GM18868 (cell line): ENCODE data around the gene KLB.
"Not testable (repeated sequence)": the region's sequence is repeated elsewhere in the genome, so short reads cannot be mapped to it uniquely, and the experiment has no call there.

Experiments used
- ATAC-seq: cut with Tn5 transposase; IDR thresholded peaks from one replicate; pipeline ENCODE4 v1.9.1; 2021; ENCODE audit warnings: mild to moderate bottlenecking, moderate library complexity; ENCODE audit not compliant: unreplicated experiment

KLB gene

GRCh38 chr4:39406763-39407583 is at the start of gene KLB:
Gene KLB (plus strand): TSS chr4:39406930. CDS start chr4:39406950, 20 bp downstream.
- ATAC-seq = no peak

- ATAC-seq = no peak
These were observed 49.7 kb upstream of the KLB start for GRCh38 chr4:39357002-39357401.

- ATAC-seq = not testable (repeated sequence)
These were observed 46.1 kb upstream of the KLB start for GRCh38 chr4:39360611-39361010.

- ATAC-seq = no peak
These were observed 43.9 kb upstream of the KLB start for GRCh38 chr4:39362827-39363226.

GRCh38 chr4:39363773-39364393 is 42.8 kb upstream of the KLB start:
- ATAC-seq = no peak

- ATAC-seq = no peak
These were observed 41.4 kb upstream of the KLB start for GRCh38 chr4:39365360-39365759.

GRCh38 chr4:39365830-39366771 is 40.6 kb upstream of the KLB start, which contains the start of gene RFC1:
Gene RFC1 (minus strand): TSS chr4:39366362. CDS start chr4:39366241, 121 bp downstream.
- ATAC-seq = peak; percentile 78

- ATAC-seq = no peak
These were observed 39.6 kb upstream of the KLB start for GRCh38 chr4:39367166-39367565.

- ATAC-seq = no peak
These were observed 37.4 kb upstream of the KLB start for GRCh38 chr4:39369301-39369700.

GRCh38 chr4:39371209-39371608 is 35.5 kb upstream of the KLB start:
- ATAC-seq = not testable (repeated sequence)

GRCh38 chr4:39375478-39375877 is 31.3 kb upstream of the KLB start:
- no peak for ATAC-seq

GRCh38 chr4:39383690-39384089 is 23.0 kb upstream of the KLB start:
- ATAC-seq = no peak

GRCh38 chr4:39384563-39384962 is 22.2 kb upstream of the KLB start:
- no peak for ATAC-seq

GRCh38 chr4:39390603-39391002 is 16.1 kb upstream of the KLB start:
- no peak for ATAC-seq

GRCh38 chr4:39394706-39395105 is 12.0 kb upstream of the KLB start:
- ATAC-seq = no peak

GRCh38 chr4:39401640-39402039 is 5.1 kb upstream of the KLB start:
- ATAC-seq = not testable (repeated sequence)

- ATAC-seq = no peak
These were observed 805 bp downstream of the KLB start for GRCh38 chr4:39407584-39407885.

GRCh38 chr4:39410415-39410814 is 3.7 kb downstream of the KLB start:
- ATAC-seq = no peak

GRCh38 chr4:39411561-39411960 is 4.8 kb downstream of the KLB start:
- not testable (repeated sequence) for ATAC-seq

GRCh38 chr4:39415678-39416283 is 9.1 kb downstream of the KLB start:
- no peak for ATAC-seq

- no peak for ATAC-seq
These were observed 15.5 kb downstream of the KLB start for GRCh38 chr4:39422247-39422646.
